Hematopoietic multipotent progenitor cell treated with erythropoietin and hydrocortisone succinate and interleukin-3 and kit ligand, for 17 days (in vitro differentiated cells): ENCODE results near the gene NRGN.

ENCODE experiments used
- DNase-seq: peaks from one replicate; pipeline ENCODE4 v3.0.0-alpha.2; 2015; ENCODE audit warnings: low spot score

NRGN gene

GRCh38 chr11:124740277-124740882, 638 bp downstream of the NRGN start:
- DNase-seq, result no peak

GRCh38 chr11:124742555-124742954, 2.8 kb downstream of the NRGN start:
- no peak for DNase-seq

GRCh38 chr11:124743050-124743449, 3.3 kb downstream of the NRGN start:
- DNase-seq, result no peak

- no peak for DNase-seq
Observed at GRCh38 chr11:124745270-124745834, 5.6 kb downstream of the NRGN start.

- DNase-seq, result no peak
Observed at GRCh38 chr11:124745835-124746620, 6.3 kb downstream of the NRGN start.

GRCh38 chr11:124746621-124747243, 7.0 kb downstream of the NRGN start:
- peak; percentile 75 for DNase-seq

GRCh38 chr11:124747406-124748099, 7.8 kb downstream of the NRGN start:
- DNase-seq, result no peak

- DNase-seq, result no peak
Observed at GRCh38 chr11:124748100-124748418, 8.3 kb downstream of the NRGN start.

- DNase-seq, result no peak
Observed at GRCh38 chr11:124748481-124749343, 9.0 kb downstream of the NRGN start.

GRCh38 chr11:124749912-124750311, 10.2 kb downstream of the NRGN start:
- DNase-seq, result no peak

GRCh38 chr11:124751391-124751740, 11.6 kb downstream of the NRGN start:
- no peak for DNase-seq

GRCh38 chr11:124751741-124752470, 12.2 kb downstream of the NRGN start, which contains the start of gene VSIG2:
Gene VSIG2, minus strand, starts transcription at chr11:124752255. Its CDS starts 118 bp downstream, at chr11:124752137.
- DNase-seq, result no peak

GRCh38 chr11:124752471-124753102, 12.8 kb downstream of the NRGN start:
- no peak for DNase-seq

- DNase-seq, result no peak
Observed at GRCh38 chr11:124753205-124753604, 13.5 kb downstream of the NRGN start.

- no peak for DNase-seq
Observed at GRCh38 chr11:124753624-124754023, 13.9 kb downstream of the NRGN start.

- DNase-seq, result no peak
Observed at GRCh38 chr11:124754309-124754708, 14.6 kb downstream of the NRGN start.

GRCh38 chr11:124754710-124755109, 15.0 kb downstream of the NRGN start:
- DNase-seq, result no peak

GRCh38 chr11:124756033-124756752, 16.5 kb downstream of the NRGN start:
- DNase-seq, result no peak

- DNase-seq, result no peak
Observed at GRCh38 chr11:124756753-124757227, 17.0 kb downstream of the NRGN start.
